Keratinocyte (primary cell): ENCODE data around the gene LRP11. TPM values are rescaled to one million over a fixed set of nuclear protein-coding genes. Genes with fewer than 3 reads are reported as not detected.

Experiments used
- DNase-seq: peaks from one replicate; pipeline ENCODE4 v3.0.0-alpha.2; 2011; ENCODE audit warnings: low read depth, missing footprints, low spot score
- FAIRE-seq: peaks from 2 replicates; lab custom pipeline; 2011; peaks lifted over from hg19 to GRCh38; lab: Jason Lieb, UNC
- H2AFZ ChIP-seq: 2 replicates; pipeline ENCODE4 v1.6.0; 2012; ENCODE audit warnings: low read length, control low read depth, inconsistent platforms; ENCODE audit not compliant: control insufficient read depth
- H3K27ac ChIP-seq: 2 replicates; pipeline ENCODE4 v1.5.1; 2011; ENCODE audit warnings: low read length; ENCODE audit not compliant: control insufficient read depth, insufficient read depth
- H3K27me3 ChIP-seq: 3 replicates; pipeline ENCODE4 v1.6.0; 2011; ENCODE audit warnings: low read length; ENCODE audit not compliant: control insufficient read depth, insufficient read depth; ENCODE audit errors: extremely low read depth
- H3K36me3 ChIP-seq, 2 experiments: 2 replicates in 1 of 2; 3 replicates in 1 of 2; pipeline ENCODE4 v1.5.1; 2011; ENCODE audit warnings: low read length in 2 of 2, mild to moderate bottlenecking in 1 of 2; ENCODE audit not compliant: control insufficient read depth in 2 of 2, insufficient read depth in 2 of 2; ENCODE audit errors: extremely low read depth in 1 of 2
- H3K4me1 ChIP-seq: 3 replicates; pipeline ENCODE4 v1.5.1; 2011; ENCODE audit warnings: low read length; ENCODE audit not compliant: control insufficient read depth, insufficient read depth; ENCODE audit errors: extremely low read depth
- H3K4me2 ChIP-seq: 3 replicates; pipeline ENCODE4 v1.6.0; 2011; ENCODE audit warnings: low read depth, low read length; ENCODE audit not compliant: control insufficient read depth, insufficient read depth; ENCODE audit errors: extremely low read depth
- H3K4me3 ChIP-seq, 3 experiments: fragments of 200-600 bp in 1 of 3; sonication (generic) in 1 of 3; 2 replicates in 2 of 3; 3 replicates in 1 of 3; pipeline ENCODE4 v1.5.1; 2011 to 2016; ENCODE audit warnings: low read length in 3 of 3, mild to moderate bottlenecking in 3 of 3, control low read depth in 2 of 3, inconsistent platforms in 1 of 3, low read depth in 1 of 3, mixed read lengths in 1 of 3, mixed run types in 1 of 3, moderate library complexity in 1 of 3; ENCODE audit not compliant: control insufficient read depth in 2 of 3, insufficient read depth in 2 of 3; ENCODE audit errors: extremely low read depth in 1 of 3
- H3K79me2 ChIP-seq: 2 replicates; pipeline ENCODE4 v1.6.0; 2012; ENCODE audit warnings: low read length; ENCODE audit not compliant: control insufficient read depth, insufficient read depth
- H3K9ac ChIP-seq: 3 replicates; pipeline ENCODE4 v1.6.0; 2011; ENCODE audit warnings: low read length; ENCODE audit not compliant: control insufficient read depth, insufficient read depth; ENCODE audit errors: extremely low read depth
- H3K9me1 ChIP-seq: 3 replicates; pipeline ENCODE4 v1.6.0; 2011; ENCODE audit warnings: low read length; ENCODE audit not compliant: control insufficient read depth, insufficient read depth; ENCODE audit errors: extremely low read depth
- H3K9me3 ChIP-seq: 2 replicates; pipeline ENCODE4 v1.5.1; 2012; ENCODE audit warnings: low read depth, low read length; ENCODE audit not compliant: control insufficient read depth
- H4K20me1 ChIP-seq: 3 replicates; pipeline ENCODE4 v1.6.0; 2011; ENCODE audit warnings: low read length; ENCODE audit not compliant: control insufficient read depth, insufficient read depth; ENCODE audit errors: extremely low read depth
- CTCF ChIP-seq, 3 experiments: IDR thresholded peaks in 1 of 3; conservative IDR thresholded peaks in 1 of 3; optimal IDR thresholded peaks in 1 of 3; 2 replicates in 2 of 3; 3 replicates in 1 of 3; pipeline versions ENCODE3 to v1.5.1; 2011; ENCODE audit warnings: low read length in 3 of 3, mild to moderate bottlenecking in 3 of 3, moderate library complexity in 2 of 3, control low read depth in 1 of 3, inconsistent platforms in 1 of 3; ENCODE audit not compliant: insufficient read depth in 2 of 3; ENCODE audit errors: extremely low read depth in 1 of 3
- EZH2 ChIP-seq: IDR thresholded peaks from one replicate; pipeline ENCODE4 v1.6.1; 2012; ENCODE audit warnings: inconsistent platforms, mild to moderate bottlenecking, low read length, moderate library complexity
- dilution Hi-C: fragments of 300-500 bp; cut with MboI; formaldehyde crosslinking; loops from one replicate; pipeline ENCODE4 v1.7.0; 2020; ENCODE audit warnings: low sequenced_read_pairs; ENCODE audit not compliant: extremely low pct_ligation_motif_present
- polyA plus RNA-seq, 5 experiments: library from polyadenylated mRNA; depleted of rRNA in 3 of 5; stranded (reverse) in 3 of 5; stranded (forward) in 1 of 5; unstranded in 1 of 5; fragments of >200 nt; gene quantifications; 1 replicate in 1 of 5; 2 replicates in 3 of 5; 3 replicates in 1 of 5; pipeline versions ENCODE4 v1.2.1 to v1.2.3, GENCODE V29; 2011 to 2012; ENCODE audit warnings: missing spikeins in 2 of 5, low read depth in 1 of 5, low replicate concordance in 1 of 5

LRP11 gene
- polyA plus RNA-seq, 1 donor (not counting 4 experiments of a cell fraction or from before 2014, with no cell fraction given) = 31.1 TPM

DNA sequence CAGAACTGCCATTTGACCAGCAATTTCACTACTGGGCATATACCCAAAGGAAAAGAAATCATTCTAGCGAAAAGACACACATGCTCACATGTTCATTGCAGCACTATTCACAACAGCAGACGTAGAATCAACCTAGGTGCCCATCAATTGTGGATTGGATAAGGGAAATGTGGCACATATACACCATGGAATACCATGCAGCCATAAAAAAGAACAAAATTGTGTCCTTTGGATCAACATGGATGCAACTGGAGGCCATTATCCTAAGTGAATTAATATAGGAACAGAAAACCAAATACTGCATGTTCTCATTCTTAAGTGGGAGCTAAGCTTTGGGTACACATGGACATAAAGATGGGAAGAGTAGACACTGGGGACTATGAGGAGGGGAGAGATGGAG, 17.7 kb upstream of the LRP11 start:
- FAIRE-seq = no peak
- no peak overlapping the region for H3K27ac ChIP-seq
- no peaks in the 10 kb centered on the region for H3K9me3 ChIP-seq
- H2AFZ ChIP-seq = no peak overlapping the region
- peaks cover 22% of the 10 kb centered on the region for H3K4me1 ChIP-seq
- H3K79me2 ChIP-seq = no peaks in the 10 kb centered on the region
- no peaks in the 10 kb centered on the region for H3K9me1 ChIP-seq
- no peaks in the 10 kb centered on the region for H4K20me1 ChIP-seq
- H3K27me3 ChIP-seq = no peaks in the 10 kb centered on the region
- no peak overlapping the region for H3K9ac ChIP-seq
- H3K36me3 ChIP-seq = no peaks in the 10 kb centered on the region
- no peak overlapping the region for H3K4me3 ChIP-seq
- TF ChIP-seq EZH2 (no peak), CTCF (optimal IDR thresholded peaks at IDR 0.05 in 1 of 3, IDR thresholded peaks at IDR 0.05 in 1 of 3, conservative IDR thresholded peaks at IDR 0.05 in 1 of 3; ENCODE audit: extremely low read depth in 1 of 3, insufficient read depth in 2 of 3, low read length in 3 of 3) (no peak)
- DNase-seq = no peak
- no peak overlapping the region for H3K4me2 ChIP-seq
- dilution Hi-C loops = no loop called here

DNA sequence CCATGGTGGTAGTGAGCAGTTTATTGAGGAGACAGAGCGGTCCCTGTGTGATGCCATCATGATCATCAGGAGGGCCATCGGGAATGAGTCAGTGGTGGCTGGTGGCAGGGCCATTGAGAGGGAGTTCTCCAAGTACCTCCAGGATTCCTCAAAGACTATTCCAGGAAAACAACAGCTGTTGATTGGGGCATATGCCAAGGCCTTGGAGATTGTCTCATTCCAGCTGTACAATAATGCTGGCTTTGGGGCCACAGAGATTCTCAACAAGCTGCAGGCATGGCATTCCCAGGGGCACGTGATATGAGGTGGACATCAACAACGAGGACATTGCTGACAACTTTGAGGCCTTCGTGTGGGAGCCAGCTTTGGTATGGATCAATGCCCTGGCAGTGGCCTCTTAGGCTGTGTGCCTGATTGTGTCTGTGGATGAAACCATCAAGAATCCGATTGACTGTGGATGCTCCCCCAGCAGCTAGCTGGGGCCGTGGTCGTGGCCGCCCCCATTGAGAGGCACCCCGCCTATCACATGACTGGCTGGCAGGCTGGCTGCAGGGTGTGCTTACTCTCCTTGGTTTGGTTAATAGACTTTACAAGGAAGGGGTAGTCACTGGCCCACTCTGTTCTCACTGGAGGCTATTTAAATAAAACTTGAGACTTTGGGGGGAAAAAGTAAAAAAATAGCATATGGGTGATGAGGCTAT, 17.1 kb upstream of the LRP11 start:
- Histone ChIP-seq H3K9ac (no peak overlapping the region), H3K36me3 (no peaks in the 10 kb centered on the region), H3K4me2 (no peak overlapping the region), H3K27ac (no peak overlapping the region), H3K4me3 (no peak overlapping the region), H2AFZ (no peak overlapping the region), H3K27me3 (no peaks in the 10 kb centered on the region), H3K4me1 (peaks cover 17% of the 10 kb centered on the region), H4K20me1 (no peaks in the 10 kb centered on the region), H3K9me1 (no peaks in the 10 kb centered on the region), H3K79me2 (no peaks in the 10 kb centered on the region), H3K9me3 (no peaks in the 10 kb centered on the region)
- no peak for TF ChIP-seq EZH2
- TF ChIP-seq CTCF (optimal IDR thresholded peaks at IDR 0.05 in 1 of 3, IDR thresholded peaks at IDR 0.05 in 1 of 3, conservative IDR thresholded peaks at IDR 0.05 in 1 of 3; ENCODE audit: extremely low read depth in 1 of 3, insufficient read depth in 2 of 3, low read length in 3 of 3) = no peak
- dilution Hi-C loops = no loop called here
- no peak for FAIRE-seq
- no peak for DNase-seq
